NOMO-1 (cell line): ENCODE data around the gene EML2.
"Not testable (repeated sequence)": the region's sequence is repeated elsewhere in the genome, so short reads cannot be mapped to it uniquely, and the experiment has no call there.

Experiments used
- DNase-seq, 2 experiments: peaks; one replicate each; lab custom pipeline; 2025; ENCODE audit not compliant: unreplicated experiment in 2 of 2; lab: John Stamatoyannopoulos, UW

EML2 gene, protein sequence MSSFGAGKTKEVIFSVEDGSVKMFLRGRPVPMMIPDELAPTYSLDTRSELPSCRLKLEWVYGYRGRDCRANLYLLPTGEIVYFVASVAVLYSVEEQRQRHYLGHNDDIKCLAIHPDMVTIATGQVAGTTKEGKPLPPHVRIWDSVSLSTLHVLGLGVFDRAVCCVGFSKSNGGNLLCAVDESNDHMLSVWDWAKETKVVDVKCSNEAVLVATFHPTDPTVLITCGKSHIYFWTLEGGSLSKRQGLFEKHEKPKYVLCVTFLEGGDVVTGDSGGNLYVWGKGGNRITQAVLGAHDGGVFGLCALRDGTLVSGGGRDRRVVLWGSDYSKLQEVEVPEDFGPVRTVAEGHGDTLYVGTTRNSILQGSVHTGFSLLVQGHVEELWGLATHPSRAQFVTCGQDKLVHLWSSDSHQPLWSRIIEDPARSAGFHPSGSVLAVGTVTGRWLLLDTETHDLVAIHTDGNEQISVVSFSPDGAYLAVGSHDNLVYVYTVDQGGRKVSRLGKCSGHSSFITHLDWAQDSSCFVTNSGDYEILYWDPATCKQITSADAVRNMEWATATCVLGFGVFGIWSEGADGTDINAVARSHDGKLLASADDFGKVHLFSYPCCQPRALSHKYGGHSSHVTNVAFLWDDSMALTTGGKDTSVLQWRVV

DNA sequence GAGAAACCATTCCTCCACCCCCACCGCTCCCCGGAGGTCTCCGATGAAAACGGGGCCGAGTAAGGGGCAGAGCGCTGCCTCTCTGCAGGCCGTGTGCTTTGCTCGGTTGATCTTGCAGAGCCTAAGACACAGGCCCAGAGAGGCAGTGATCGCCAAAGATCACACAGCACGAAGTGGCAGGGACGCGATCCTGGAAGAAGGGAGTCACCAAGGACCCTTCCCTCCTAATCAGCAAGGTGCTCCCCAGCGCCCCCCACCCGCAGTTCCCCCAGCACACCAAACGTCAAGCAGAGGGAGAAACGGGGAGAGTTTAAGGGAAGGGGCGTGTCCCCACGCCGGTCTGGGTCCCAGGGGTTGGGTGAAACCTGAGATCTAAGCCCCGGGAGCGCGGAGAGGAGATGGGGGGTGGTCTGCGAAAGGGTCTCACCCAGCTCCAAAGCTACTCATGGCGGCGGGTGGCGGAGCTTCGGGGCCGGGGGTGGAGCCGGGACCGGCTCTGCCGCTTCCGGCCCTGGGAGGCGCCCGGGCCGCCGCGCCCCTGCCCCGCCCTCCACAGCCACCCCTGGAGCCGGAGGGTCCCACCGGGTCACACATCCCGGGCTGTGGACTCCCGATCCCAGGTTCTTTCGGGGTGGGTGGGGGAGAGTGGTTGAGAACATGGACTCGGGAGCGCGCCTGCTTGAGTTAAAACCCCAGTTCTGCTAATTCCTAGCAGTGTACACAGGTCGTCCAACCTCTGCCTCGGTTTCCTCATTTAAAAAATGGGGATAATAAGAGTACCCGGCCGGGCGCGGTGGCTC, at the start of gene EML2:
Gene EML2, minus strand, starts transcription at position 468 of the 800 bp plus-strand sequence. Its CDS starts 21 bp downstream, at position 447.
- DNase-seq, result peak in 1 of 2 experiments; percentile 48

DNA sequence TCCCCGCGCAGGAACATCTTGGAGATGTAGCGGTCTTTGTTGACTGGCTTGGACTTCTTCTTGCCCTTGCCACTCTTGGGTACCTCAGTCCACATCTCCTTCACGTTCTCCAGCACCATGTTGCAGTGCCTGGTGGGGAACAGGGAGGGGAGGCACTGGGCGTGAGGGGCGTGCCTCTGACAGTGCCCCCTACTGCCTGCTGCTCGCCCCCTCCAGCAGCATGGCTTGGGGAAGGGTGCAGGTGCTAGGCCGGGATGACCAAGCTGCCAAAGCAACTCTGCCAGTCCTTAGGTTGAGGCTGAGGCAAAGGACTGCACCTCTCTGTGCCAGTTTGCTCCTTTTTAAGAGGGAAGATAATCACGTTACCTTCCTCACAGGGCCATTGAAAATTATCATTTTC, 48.4 kb upstream of the EML2 start:
- DNase-seq, result no peak

DNA sequence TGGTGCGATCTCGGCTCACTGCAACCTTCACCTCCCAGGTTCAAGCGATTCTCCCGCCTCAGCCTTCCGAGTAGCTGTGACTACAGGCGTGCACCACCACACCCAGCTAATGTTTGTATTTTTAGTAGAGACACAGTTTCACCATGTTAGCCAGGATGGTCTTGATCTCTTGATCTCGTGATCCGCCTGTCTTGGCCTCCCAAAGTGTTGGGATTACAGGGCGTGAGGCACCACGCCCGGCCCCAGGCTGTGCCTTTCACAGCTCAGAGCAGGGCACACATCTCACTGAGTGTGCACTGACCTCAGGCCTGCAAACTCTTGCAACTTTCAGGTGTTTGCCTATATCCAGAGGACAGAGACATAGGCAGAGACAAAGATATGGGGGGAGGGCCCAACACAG, 45.8 kb upstream of the EML2 start:
- not testable (repeated sequence) for DNase-seq

DNA sequence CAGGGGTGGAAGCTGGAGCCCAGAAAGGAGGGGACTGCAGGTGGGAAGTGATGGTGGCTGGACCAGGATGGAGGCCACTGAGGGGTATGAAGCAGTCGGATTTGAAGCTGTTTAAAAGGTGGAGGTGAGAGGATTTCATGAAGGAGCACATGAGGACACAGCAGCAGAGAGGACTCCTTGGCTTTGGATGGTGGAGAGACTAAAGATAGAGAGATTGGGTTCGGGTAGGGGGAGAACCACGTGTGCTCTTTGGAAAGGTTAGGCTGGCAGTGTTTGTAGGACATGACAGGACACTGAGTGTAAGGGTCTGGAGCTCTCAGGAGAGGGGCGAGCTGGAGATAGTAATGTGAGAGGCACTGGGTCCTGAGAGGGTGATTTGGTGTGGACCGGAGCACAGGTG, 43.7 kb upstream of the EML2 start:
- no peak for DNase-seq

DNA sequence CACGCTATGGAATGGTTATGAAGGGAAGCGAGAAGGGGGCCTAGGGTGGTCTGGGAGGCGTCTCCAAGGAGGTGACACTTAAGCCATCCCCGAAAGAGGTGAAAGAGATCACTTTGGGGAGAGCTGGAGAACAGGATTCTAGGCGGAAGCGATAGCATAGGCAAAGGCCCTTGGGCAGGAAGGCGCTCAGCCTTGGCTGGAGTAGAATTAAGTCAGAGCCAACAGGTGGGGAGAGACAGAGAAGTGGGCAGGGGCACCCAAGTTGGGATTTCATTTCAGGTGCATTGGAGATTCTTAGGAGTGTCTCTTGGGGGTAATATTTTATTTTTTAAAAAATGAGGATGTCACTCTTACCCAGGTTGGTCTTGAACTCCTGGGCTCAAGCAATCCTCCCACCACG, 42.9 kb upstream of the EML2 start:
- DNase-seq, result no peak

DNA sequence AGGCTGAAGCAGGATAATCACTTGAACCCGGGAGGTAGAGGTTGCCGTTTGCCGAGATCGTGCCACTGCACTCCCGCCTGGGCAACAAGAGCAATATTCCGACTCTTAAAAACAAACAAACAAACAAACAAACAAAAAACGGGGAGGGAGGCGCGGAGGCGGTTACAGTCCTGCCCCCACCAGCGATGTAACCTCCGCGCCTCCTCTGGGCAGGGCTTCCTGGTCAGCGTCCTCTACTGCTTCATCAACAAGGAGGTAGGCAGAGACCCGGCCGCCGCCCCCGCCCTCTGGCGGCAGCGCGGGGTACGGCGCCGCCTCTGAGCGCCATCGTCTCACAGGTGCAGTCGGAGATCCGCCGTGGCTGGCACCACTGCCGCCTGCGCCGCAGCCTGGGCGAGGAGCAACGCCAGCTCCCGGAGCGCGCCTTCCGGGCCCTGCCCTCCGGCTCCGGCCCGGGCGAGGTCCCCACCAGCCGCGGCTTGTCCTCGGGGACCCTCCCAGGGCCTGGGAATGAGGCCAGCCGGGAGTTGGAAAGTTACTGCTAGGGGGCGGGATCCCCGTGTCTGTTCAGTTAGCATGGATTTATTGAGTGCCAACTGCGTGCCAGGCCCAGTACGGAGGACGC, 42.3 kb upstream of the EML2 start:
- DNase-seq, result peak; percentile 82 to 87

DNA sequence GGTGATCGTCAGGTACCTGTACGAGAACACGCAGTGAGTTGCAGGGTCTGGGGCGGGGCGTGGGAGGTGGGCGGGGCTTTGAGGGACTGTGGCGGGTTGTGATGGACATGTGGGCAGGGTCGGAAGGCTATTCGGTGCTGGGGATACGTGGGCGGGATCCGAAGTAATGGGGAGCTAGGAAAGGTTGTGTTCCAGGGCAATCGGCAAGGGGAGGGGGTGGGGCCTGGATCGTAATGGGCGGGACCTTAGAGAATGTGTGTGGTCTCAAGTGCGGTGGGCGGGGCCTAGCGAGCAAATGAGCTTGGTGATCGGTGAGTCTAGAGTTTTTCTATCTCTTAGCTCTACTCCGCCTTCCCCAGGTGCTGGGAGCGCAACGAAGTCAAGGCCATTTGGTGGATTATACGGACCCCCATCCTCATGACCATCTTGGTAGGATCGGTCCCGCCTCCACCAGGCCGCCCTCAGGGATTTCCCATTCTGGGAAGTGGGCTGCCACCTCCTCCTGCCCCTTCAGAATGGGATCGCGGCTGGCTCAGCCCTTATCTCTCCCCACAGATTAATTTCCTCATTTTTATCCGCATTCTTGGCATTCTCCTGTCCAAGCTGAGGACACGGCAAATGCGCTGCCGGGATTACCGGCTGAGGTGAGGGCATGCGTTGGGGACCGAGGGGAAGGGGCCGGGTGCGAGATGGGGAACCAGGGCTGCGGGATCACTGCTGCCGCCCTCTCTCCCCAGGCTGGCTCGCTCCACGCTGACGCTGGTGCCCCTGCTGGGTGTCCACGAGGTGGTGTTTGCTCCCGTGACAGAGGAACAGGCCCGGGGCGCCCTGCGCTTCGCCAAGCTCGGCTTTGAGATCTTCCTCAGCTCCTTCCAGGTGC, 38.4 kb upstream of the EML2 start:
- no peak for DNase-seq

DNA sequence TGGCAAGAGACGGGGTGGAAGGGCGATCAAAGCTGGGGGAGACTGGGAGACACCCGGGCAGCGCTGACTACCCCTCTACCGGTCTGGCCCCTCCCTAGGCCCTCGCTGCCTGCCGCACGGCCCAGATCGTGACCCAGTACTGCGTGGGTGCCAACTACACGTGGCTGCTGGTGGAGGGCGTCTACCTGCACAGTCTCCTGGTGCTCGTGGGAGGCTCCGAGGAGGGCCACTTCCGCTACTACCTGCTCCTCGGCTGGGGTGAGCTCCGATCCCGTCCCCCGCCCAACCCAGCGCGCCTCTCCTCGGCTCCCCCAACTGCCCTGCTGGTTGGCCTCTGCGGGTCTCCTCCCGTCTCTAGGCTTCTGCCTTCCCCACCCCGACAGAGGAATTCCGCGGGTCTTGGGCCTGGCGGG, 37.7 kb upstream of the EML2 start:
- no peak for DNase-seq

DNA sequence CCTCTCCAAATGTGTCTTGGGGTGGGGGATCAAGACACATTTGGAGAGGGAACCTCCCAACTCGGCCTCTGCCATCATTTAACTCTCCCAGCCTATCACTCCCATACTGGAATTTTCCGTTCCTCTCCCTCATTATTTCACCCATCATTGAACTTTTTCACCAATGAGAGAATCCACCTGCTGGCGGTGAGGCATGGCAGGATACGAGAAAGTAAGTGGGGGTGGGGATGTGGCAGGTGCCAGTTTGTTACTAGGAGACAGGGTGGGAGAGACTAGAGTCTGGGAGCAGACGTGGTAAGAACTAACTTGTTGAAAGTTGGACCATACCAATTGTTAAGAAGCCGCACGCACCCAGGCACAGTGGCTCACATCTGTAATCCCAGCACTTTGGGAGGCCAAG, 35.7 kb upstream of the EML2 start:
- no peak for DNase-seq

DNA sequence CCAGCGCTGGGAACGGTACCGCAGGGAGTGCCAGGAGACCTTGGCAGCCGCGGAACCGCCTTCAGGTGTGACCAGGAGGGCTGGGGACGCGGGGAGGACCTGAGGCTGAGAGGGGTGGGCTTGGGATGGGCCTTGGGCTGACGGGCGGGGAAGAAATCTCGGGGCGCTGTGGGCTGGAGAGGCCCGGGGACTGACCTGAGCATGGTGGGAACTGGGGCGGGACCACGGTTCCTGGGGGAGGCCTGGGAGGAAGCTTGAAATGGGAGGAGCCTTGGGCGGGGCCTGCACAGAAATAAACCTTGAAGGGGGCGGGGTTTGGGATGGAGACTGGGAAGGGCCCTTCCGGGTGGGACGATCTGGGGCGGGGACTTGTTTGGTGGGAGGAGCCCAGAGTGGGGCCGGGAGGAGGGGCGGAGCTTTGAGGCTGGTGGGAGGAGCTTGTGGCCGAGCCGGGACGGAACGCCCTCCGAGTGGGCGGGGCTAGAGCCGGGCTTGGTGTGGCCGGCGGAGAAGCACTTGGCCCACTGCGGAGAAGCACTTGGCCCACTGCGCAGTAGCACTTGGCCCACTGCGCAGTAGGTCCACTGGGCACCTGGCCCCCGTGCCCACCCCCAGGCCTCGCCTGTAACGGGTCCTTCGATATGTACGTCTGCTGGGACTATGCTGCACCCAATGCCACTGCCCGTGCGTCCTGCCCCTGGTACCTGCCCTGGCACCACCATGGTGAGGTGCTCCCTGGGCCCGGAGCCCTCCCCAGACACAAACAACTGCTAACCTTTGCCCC, 31.7 kb upstream of the EML2 start:
- DNase-seq, result peak; percentile 8 to 19

DNA sequence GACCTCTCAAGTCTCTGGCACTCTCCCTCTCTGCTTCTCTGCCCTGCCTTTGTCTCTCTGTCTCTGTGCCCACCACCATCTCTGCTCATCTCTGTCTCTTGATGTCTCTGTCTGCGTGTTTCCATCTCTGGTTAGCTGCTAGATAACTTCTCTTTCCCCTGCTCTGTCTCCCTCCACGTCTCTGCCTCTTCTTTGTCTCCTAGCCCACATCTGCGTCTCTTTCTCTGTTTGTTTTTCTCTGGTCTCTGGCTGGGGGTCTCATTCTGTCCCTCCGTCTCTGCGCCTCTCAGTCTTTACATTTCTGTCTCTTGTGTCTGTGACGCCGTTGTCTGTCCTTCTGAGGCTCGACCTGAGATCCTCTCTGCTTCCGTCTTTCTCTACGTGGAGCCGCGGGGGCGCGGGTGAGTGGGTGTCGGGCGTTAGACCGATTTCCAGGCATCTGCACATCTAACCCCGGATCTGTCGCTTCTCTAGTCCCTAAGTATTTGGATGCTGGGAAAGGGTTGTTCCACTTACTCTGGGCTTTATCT, 29.2 kb upstream of the EML2 start:
- peak; percentile 32 to 67 for DNase-seq

DNA sequence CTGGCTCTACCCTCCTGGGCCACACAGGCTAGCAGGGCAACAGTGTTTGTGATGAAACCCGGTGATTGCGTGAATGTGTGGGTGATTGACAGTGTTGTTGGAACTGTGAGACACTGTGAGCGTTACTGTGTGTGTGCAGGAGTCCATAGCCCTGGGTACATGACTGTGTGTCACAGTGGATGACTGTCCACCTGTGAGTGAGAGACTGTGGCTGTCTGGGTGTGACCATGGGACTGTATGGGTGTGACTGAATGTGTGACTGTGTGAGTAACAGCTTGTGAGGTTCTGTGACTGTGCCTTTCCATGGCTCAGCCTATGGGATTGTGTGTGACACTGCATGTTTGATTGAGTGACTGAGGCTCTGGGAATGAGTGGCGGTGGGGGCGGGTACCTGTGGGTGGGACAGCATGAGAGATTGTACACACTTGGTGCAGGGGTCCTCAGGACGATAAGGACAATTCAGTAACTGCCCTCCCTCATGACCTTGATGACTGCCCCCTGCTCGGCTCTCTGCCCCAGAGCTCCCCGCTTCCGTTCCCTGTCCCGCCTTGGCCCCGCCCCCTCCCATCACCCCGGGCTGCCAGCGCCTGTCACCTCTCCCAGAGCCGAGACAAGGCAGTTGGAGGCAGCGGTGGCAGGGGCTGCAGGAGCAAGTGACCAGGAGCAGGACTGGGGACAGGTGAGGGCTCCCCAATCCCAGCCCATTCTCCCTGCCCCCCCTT, 28.6 kb upstream of the EML2 start, which contains the start of gene GIPR:
Gene GIPR, plus strand, starts transcription at position 602 of the 722 bp plus-strand sequence. CDS start 1,300 bp downstream, outside the sequence.
- peak; percentile 28 to 46 for DNase-seq

DNA sequence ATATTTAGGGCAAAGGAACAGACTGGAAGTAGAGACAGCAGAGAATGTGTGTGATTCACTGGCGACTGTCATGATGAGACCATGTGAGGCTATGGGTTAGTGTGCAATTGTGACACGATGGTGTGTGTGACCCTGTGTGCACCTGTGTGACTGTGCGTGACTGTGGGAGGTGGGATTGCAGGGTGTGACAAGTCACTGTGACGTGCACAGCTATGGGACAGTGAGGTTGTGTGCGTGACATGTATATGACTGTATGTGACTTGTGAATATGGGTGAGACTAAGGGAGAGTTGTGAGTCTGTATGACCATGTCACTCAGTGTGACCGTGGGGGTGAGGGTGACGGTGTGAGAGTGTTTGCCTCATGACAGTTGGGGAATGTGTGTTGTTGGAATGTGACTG, 25.4 kb upstream of the EML2 start:
- DNase-seq, result no peak

DNA sequence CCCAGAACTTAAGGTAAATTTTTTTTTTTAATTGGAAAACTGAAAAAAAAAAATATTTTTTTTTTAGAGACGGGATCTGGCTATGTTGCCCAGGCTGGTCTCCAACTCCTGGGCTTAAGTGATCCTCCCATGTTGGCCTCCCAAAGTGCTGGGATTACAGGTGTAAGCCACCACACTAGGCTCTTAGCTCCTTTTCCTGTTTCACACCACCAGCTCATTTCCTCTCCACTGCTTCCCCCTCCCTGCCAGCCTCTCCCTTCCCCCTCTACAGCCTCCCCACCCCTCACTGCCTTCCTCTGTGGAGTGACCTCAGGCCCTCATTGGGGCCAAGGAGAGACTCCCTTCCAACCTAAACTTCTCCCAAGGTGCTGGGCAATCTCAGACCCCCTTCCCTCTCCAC, 24.6 kb upstream of the EML2 start:
- DNase-seq, result no peak

DNA sequence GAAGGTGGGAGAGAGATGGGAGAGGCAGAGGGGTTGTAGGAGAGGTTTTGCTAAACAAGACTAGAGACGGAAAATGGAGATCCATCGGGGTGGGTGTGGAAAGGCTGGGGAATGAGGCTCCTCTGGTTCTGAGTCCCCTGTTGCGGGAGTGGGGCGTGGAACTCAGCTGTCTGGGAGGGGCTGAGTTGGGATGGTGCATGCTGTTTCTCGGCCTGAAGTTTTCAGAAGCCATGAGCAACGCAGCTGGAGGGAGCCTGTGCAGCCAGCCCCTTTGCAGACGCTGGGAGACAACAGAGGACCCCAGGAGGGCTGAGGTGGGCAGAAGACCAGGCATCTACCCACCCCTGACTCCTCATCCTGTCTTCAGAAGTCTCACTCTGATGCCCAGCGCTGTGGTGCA, 21.4 kb upstream of the EML2 start:
- DNase-seq, result no peak

DNA sequence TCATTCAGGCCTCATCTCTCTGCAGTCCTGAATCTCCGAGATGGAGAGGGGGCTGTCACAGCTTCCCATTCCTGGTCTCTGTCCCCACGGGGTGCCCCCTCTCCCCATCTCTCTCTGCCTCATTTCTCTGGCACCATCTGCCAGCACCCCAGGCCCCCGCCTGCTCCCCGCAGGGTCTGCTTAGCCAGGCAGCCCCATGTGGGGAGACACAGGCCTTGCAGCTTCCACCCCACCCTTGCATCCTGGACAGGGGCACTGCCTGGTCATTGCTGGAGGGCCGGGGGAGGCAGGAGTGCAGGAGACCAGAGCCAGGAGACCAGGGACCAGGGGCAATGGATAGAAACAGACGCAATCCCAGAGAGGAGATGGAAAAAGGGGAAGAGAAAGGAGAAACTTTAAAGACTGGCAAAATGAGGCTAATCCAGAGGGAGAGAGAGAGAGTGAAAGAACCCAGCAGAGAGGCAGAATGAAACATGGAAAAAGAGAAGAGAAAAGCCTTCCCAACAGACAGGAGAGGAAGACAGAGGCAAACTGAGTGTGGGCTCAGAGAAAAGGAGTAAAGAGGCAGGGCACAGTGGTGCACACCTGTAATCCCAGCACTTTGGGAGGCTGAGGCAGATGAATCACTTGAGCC, 20.0 kb upstream of the EML2 start:
- DNase-seq, result no peak

DNA sequence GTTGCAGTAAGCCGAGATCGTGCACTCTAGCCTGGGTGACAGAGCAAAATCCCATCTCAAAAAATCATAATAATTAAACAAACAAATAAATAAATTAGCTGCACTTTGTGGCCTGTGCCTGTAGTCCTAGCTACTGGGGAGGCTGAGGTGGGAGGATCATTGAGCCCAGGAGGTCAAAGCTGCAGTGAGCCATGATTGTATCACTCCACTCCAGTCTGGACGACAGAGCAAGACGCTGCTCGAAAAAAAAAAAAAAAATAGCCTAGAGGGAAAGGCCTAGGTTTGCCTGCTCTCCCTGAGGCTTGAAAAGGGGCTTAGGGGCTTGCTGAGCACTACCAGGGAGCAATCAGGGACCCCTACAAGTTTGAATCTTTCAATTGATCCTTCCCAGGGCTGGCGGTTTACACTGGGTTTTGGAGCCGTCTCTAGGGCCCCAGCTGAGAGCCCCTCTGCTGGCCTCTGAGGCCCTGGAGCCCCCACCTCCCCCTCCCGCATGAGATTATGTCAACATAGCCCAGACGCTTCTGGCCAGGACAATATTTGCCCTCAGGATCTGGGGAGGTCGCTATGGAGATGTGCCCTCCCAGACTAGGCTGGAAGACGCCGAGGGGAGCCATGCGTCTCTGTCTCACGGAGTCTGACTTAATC, 18.4 kb upstream of the EML2 start:
- DNase-seq, result no peak
